ENCODE measurements around the gene CHRNA7.
"Not testable (repeated sequence)": the region's sequence is repeated elsewhere in the genome, so short reads cannot be mapped to it uniquely, and the experiment has no call there.

The CHRNA7 gene

DNA sequence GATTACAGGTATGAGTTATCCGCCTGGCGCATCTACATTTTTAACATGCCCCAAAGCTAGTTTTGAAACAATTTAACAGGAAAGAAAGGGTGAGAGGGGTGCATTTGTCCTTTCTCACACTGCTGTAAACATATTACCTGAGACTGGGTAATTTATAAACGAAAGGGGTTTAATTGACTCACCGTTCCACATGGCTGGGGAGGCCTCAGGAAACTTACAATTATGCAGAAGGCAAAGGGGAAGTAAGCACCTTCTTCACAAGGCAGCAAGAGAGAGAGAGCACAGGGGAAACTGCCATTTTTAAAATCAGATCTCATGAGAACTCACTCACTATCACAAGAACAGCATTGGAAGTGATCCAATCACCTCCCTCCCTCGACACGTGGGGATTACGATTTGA is 165.9 kb downstream of the CHRNA7 start:
- DNase-seq, result not testable (repeated sequence)

DNA sequence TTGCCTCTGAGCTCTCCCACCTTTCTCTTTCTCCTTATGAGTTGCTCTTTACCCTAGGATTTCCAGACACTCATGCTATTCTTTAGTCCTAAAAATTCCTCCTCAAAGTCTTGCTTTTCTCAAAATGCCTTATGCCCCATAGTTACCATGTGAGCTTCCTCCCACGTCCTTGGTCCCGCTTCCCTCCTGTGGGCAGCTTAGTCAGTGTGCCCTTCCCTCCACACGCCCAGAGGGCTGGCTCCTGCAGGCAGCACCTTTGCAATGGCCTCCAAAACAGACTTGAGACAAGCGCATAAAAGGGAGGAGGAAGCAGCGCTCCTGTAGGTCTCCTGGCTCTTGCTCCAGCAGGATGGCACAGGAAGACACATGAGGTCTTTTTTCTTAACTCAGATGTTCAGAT is 168.6 kb downstream of the CHRNA7 start:
- DNase-seq, result not testable (repeated sequence)

DNA sequence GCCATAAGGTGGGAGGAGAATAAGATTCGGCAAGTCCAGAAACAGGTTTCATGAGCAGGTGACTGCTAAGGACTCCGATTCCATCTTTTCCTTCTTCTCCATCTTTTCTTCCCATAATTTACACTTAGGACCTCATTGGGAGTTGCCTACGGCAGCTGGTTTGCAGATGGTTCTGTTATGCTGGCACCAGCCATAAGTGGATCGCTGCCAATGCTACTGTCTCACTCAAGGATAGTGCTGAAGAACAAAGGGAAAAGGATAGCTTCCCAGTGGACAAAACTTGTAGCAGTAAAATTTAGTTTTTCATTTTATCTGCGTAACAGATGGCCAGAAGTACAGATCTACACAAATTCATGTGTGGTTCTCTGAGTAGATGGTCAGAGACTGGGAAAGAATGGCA is 178.8 kb downstream of the CHRNA7 start:
- DNase-seq, result not testable (repeated sequence)

DNA sequence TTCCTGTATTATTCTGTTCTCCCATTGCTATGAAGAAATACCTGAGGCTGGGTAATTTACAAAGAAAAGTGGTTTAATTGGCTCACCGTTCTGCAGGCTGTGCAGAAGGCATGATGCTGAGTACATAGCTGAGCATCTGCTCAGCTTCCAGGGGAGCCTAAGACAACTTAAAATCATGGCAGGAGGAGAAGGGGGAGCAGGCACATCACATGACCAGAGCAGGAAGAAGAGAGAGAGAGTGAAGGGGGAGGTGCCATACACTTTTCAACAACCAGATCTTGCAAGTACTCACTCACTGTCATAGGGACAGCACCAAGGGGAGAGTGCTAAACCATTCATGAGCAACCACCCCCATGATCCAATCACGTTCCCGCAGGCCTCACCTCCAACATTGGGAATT is 188.4 kb downstream of the CHRNA7 start:
- no peak for DNase-seq

Data from MV-4-11 (cell line).